B cell (primary cell): ENCODE results near the gene TADA3. TPM values are rescaled to one million over a fixed set of nuclear protein-coding genes. Genes with fewer than 3 reads are reported as not detected.

ENCODE experiments used
- ATAC-seq: fragments of 200-7000 bp; cut with Tn5 transposase; one replicate; pipeline ENCODE4 v1.10.0; 2021; ENCODE audit warnings: low read depth, mild to moderate bottlenecking, moderate number of reproducible peaks, moderate library complexity
- CTCF ChIA-PET: fragments of 350-600 bp; sonication (Branson Sonifier 250); formaldehyde crosslinking; loops from one replicate; lab custom pipeline; 2021; ENCODE audit warnings: antibody characterized with exemption, inconsistent platforms; lab: Charles Lee
- POLR2A ChIA-PET: fragments of 350-600 bp; sonication (Branson Sonifier 250); formaldehyde crosslinking; loops from one replicate; lab custom pipeline; 2021; ENCODE audit warnings: antibody characterized with exemption; lab: Charles Lee
- DNase-seq: peaks from one replicate; pipeline ENCODE4 v3.0.0; 2013
- H2AFZ ChIP-seq: 2 replicates; pipeline ENCODE4 v1.6.1; 2012; ENCODE audit warnings: mild to moderate bottlenecking, low read depth, low read length; ENCODE audit not compliant: insufficient read depth, poor library complexity, severe bottlenecking
- H3K27ac ChIP-seq, 2 donors: 1 replicate in 1 of 2; 2 replicates in 1 of 2; pipeline ENCODE4 v1.5.1; 2012 to 2013; ENCODE audit warnings: low read length in 2 of 2, mild to moderate bottlenecking in 2 of 2, moderate library complexity in 1 of 2
- H3K27me3 ChIP-seq, 4 experiments: fragments of 200-600 bp in 1 of 4; sonication (generic) in 1 of 4; replicated peaks in 1 of 4; 1 replicate in 2 of 4; 2 replicates in 2 of 4; pipeline versions ENCODE4 v1.6.1 to v1.7.0; 2013 to 2016; ENCODE audit warnings: low read length in 3 of 4, mild to moderate bottlenecking in 2 of 4, mixed read lengths in 1 of 4, moderate library complexity in 1 of 4; ENCODE audit not compliant: insufficient read depth in 4 of 4, control insufficient read depth in 3 of 4; ENCODE audit errors: control extremely low read depth in 1 of 4
- H3K36me3 ChIP-seq, 2 experiments: replicated peaks in 1 of 2; 1 replicate in 1 of 2; 2 replicates in 1 of 2; pipeline versions ENCODE4 v1.6.1 to v1.7.1; 2013; ENCODE audit warnings: low read length in 1 of 2; ENCODE audit not compliant: insufficient read depth in 2 of 2, control insufficient read depth in 1 of 2; ENCODE audit errors: control extremely low read depth in 1 of 2, extremely low read depth in 1 of 2
- H3K4me1 ChIP-seq, 2 donors: fragments of 200-600 bp in 1 of 2; sonication (generic) in 1 of 2; 1 replicate in 1 of 2; 2 replicates in 1 of 2; pipeline versions ENCODE4 v1.5.1 to v1.6.1; 2013 to 2017; ENCODE audit warnings: low read length in 2 of 2; ENCODE audit not compliant: control insufficient read depth in 2 of 2, insufficient read depth in 2 of 2
- H3K4me2 ChIP-seq: replicated peaks from 2 replicates; pipeline ENCODE3; 2012; ENCODE audit warnings: mild to moderate bottlenecking, low read depth, low read length; ENCODE audit not compliant: poor library complexity, severe bottlenecking
- H3K4me3 ChIP-seq, 5 experiments: fragments of 200-600 bp in 1 of 5; sonication (generic) in 1 of 5; 1 replicate in 3 of 5; 2 replicates in 2 of 5; pipeline versions ENCODE4 v1.5.1 to v1.7.0; 2011 to 2016; ENCODE audit warnings: low read length in 4 of 5, mild to moderate bottlenecking in 4 of 5, low read depth in 2 of 5, control low read depth in 1 of 5, moderate library complexity in 1 of 5; ENCODE audit not compliant: insufficient read depth in 1 of 5; ENCODE audit errors: control extremely low read depth in 1 of 5, extremely low read depth in 1 of 5
- H3K79me2 ChIP-seq: fragments of 200-600 bp; sonication (generic); one replicate; pipeline ENCODE4 v1.6.0; 2016; ENCODE audit warnings: low read length; ENCODE audit not compliant: control insufficient read depth, insufficient read depth
- H3K9ac ChIP-seq: fragments of 200-600 bp; sonication (generic); 2 replicates; pipeline ENCODE4 v1.6.1; 2017; ENCODE audit warnings: mild to moderate bottlenecking, low read length, moderate library complexity
- H3K9me3 ChIP-seq, 3 donors: one replicate each; pipeline versions ENCODE4 v1.6.1 to v1.7.1; 2013; ENCODE audit warnings: low read length in 2 of 3; ENCODE audit not compliant: control insufficient read depth in 2 of 3, insufficient read depth in 1 of 3; ENCODE audit errors: control extremely low read depth in 1 of 3
- H4K20me1 ChIP-seq: 2 replicates; pipeline ENCODE4 v1.6.0; 2012; ENCODE audit warnings: mild to moderate bottlenecking, low read length; ENCODE audit not compliant: insufficient read depth, control insufficient read depth, poor library complexity, severe bottlenecking
- H3K27ac Mint-ChIP-seq: one replicate; pipeline ENCODE4 v1.8.0; 2021; ENCODE audit warnings: mixed read lengths
- H3K27me3 Mint-ChIP-seq: one replicate; pipeline ENCODE4 v1.8.0; 2021; ENCODE audit warnings: mixed read lengths
- H3K4me1 Mint-ChIP-seq: one replicate; pipeline ENCODE4 v1.8.0; 2021; ENCODE audit warnings: mixed read lengths
- H3K4me3 Mint-ChIP-seq: one replicate; pipeline ENCODE4 v1.8.0; 2021; ENCODE audit warnings: mixed read lengths
- H3K9me3 Mint-ChIP-seq: one replicate; pipeline ENCODE4 v1.8.0; 2022; ENCODE audit warnings: mixed read lengths; ENCODE audit not compliant: insufficient read depth
- CTCF ChIP-seq: fragments of 200-600 bp; IDR thresholded peaks from one replicate; pipeline ENCODE4 v1.8.0; 2022; ENCODE audit warnings: antibody characterized with exemption, mild to moderate bottlenecking
- EZH2 ChIP-seq: IDR thresholded peaks from 2 replicates; pipeline ENCODE4 v1.6.1; 2012; ENCODE audit warnings: borderline replicate concordance, low read depth, mild to moderate bottlenecking, moderate library complexity, low read length; ENCODE audit not compliant: insufficient read depth, poor library complexity, severe bottlenecking
- WGBS: methylation state at CpG from one replicate; pipeline ENCODE4 v1.1.5; 2013; ENCODE audit warnings: missing lambda C conversion rate; ENCODE audit not compliant: insufficient coverage; 5-methylcytosine and 5-hydroxymethylcytosine counted together
- intact Hi-C: fragments of 100-400 bp; cut with micrococcal nuclease; formaldehyde crosslinking; loops from one replicate; pipeline ENCODE4 v1.10.0; 2022
- polyA plus RNA-seq: library from polyadenylated mRNA; depleted of rRNA; stranded (reverse); fragments of >200 nt; gene quantifications from 2 replicates; pipeline ENCODE4 v1.2.3, GENCODE V29; 2012
- total RNA-seq, 2 donors: library from RNA; stranded (reverse); fragments of 120-200 nt in 1 of 2; gene quantifications; 1 replicate in 1 of 2; 2 replicates in 1 of 2; pipeline versions ENCODE4 v1.2.3 to v1.2.4, GENCODE V29; 2013 to 2022

TADA3 gene
- total and polyA plus RNA-seq, 2 donors (not counting 1 experiment from before 2014, with no cell fraction given): 45.4 to 45.6 TPM

- H3K9me3 Mint-ChIP-seq: no peaks in the 10 kb centered on the region
- H4K20me1 ChIP-seq: peaks cover 18% of the 10 kb centered on the region
- CTCF ChIA-PET: interaction anchor here (0.9 to 4.4 kb wide), 5 partner anchors 10 to 228 kb away, joined by 3 to 17 read pairs (median 4); partner anchors contain the start of gene OGG1
- H3K9me3 ChIP-seq: no peaks in the 10 kb centered on the region
- H3K79me2 ChIP-seq: peaks cover 40% of the 10 kb centered on the region
- under 1% methylated on average over 75 of the region's 88 CpGs for WGBS
- H3K4me3 Mint-ChIP-seq: peak within 1 kb of the TSS; percentile 97
- ATAC-seq (peak; percentile 94), DNase-seq (peak; percentile 99)
- peak within 1 kb of the TSS; percentile 88 for H2AFZ ChIP-seq
- intact Hi-C loops: loop anchor here (1.0 to 10.0 kb wide), 13 partner anchors 18 to 768 kb away; partner anchors contain the start of genes BRK1, CRELD1, FANCD2 and JAGN1
- H3K4me1 ChIP-seq: peaks cover 28 to 36% of the 10 kb centered on the region in 2 donors
- TF ChIP-seq EZH2: no peak
- TF ChIP-seq CTCF: no peak
- H3K4me3 ChIP-seq: peak within 1 kb of the TSS; percentile 76 to 93 (median 81)
- H3K9ac ChIP-seq: peak within 1 kb of the TSS; percentile 84
- H3K27ac ChIP-seq: peak within 1 kb of the TSS; percentile 87 to 94
- peaks cover 59% of the 10 kb centered on the region for H3K4me1 Mint-ChIP-seq
- H3K27me3 Mint-ChIP-seq: no peaks in the 10 kb centered on the region
- peak within 1 kb of the TSS; percentile 97 for H3K4me2 ChIP-seq
- POLR2A ChIA-PET: interaction anchor here (0.5 to 2.2 kb wide), 9 partner anchors 17 to 670 kb away, joined by 3 to 18 read pairs (median 6); partner anchors contain the start of genes ARPC4, CRELD1, JAGN1 and OGG1
- H3K36me3 ChIP-seq: peaks cover 3 to 18% of the 10 kb centered on the region in 2 experiments
- no peaks in the 10 kb centered on the region for H3K27me3 ChIP-seq
- peak within 1 kb of the TSS; percentile 97 for H3K27ac Mint-ChIP-seq
Measured at GRCh38 chr3:9731206-9732079, 60.8 kb downstream of the TADA3 start, which contains the start of gene BRPF1. Gene BRPF1 (plus strand): TSS chr3:9731735. CDS start chr3:9734141, 2,406 bp downstream.
